ENCODE measurements around the gene ARRDC4.

ARRDC4 gene

DNA sequence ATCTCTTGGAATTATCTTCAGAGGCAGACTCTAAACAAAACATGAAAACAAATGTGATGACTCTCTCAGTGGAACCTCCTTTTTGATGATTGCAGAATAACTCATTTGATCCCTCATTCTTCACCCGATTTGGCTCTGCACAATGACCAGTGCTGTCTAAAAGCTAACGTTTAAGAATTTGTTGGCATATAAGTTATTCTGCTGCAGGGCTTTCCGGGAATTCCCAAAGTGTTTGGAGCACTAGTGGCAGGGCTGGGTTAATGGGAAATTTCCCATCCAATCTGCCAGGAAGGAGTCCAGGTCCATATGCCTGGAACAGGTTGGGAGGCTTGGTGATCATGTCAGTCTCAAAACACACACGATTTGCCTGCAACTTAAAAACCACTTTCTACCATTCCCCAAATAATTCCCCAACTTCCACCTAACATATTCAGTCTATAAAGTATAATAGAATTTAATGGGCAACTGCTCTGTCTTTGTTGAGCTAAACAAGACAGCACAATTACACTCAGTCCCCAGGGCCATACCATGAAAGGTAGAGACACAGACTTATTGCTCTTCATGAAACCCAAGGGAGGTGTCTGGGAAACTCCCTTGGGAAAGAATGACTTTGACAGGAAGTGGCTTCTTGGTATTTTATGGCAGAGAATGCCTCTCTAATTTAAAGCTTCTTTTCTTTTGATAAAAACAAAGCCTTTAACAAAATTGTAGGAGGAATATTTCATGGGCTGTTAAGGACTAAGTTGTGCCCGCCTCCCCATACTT, 38.0 kb downstream of the ARRDC4 start:
- DNase-seq (ENCODE audit: low read depth) = no peak

DNA sequence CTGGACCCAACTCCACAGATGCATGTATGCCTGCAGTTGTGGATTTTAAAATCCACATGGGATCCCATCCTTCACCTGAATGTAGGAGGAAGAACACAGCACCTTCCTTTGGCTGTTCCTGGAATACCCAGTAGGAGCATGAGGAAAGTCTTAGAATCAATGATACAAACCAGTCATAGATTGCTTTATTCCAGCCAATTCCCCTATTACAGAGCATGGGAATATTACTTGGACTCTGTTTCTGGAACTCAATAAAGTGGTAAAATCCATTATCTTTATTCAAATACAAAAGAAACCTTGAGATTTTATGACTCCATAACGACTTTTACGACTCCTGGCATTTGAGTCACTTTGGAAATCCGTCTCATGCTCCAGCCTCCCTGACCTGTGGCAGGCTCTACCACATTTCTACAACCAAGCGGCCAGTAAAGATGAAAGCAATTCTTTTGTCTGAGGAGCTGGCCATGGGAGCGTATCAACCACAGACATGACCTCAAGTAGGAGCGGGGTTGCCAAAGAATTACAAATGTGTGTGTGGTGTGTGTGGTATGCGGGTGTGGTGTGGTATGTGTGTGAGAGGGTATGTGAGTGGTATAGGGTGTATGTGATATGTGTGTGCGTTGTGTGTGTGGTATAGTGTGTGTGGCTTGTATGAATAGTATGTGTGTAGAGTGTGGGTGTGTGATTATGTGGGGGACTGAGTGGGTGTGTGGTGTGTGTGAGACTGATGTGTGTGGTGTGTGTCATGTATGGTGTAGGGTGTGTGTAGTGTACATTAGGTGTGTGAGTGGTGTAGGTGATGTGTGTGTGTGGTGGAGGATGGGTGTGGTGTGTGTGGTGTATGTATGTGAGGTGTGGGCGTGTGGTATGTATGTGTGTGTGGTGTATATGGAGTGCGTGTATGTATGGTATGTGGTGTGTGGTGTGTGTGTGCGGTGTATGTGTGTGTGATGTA, 40.0 kb downstream of the ARRDC4 start:
- DNase-seq (ENCODE audit: low read depth) = no peak

DNA sequence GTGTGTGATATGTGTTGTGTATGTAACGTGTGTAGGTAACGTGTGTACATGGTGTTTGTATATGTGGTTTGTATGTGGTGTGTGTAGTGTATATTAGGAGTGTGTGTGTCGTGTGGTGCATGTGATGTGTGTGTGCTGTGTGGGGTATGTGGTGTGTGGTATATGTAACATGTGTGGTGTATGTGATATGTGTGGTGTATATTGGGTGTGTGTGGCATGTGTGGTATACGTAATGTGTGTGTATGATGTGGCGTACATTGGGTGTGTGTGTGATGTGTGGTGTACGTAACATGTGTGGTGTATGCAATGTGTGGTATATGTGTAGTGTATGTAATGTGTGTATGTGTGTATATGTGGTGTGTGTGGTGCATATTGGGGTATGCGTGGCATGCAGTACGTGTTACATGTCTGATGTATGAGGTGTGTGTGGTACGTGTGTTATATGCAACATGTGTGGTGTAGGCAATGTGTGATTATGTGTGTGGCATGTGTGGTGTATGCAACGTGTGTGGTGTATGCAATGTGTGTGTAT, 41.2 kb downstream of the ARRDC4 start:
- DNase-seq (ENCODE audit: low read depth) = no peak

DNA sequence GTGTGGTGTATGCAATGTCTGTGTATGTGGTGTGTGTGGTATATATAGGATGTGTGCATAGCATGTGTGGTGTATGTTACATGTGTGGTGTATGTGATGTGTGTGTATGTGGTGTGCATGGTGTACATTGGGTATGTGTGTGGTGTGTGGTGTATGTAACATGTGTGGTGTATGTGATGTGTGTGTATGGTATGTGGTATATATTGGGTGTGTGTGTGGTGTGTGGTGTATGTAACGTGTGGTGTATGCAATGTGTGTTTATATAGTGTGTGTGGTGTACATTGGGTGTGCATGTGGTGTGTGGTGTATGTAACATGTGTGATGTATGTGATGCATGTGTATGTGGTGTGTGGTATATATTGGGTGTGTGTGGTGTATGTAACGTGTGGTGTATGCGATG, 41.9 kb downstream of the ARRDC4 start:
- no peak for DNase-seq (ENCODE audit: low read depth)

DNA sequence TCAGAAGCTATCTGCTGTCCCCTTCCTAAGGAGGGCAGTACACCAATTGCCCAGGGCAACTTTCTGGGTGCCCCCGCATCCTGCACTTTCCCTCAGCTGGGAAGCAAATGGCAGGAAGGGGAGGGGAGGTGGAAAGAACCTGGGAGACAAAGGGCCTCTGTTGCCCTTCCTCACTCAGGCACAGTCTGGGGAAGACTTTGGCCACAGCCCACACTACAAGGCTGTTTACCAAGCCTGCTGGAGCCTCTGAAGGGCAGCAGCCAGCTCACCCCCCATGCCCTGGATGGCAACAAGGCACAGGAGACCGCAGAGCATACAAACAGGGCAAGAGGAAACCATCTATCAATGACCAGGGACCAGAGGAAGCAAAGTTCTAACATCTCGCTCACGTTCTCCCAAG, 42.4 kb downstream of the ARRDC4 start:
- DNase-seq (ENCODE audit: low read depth) = no peak

DNA sequence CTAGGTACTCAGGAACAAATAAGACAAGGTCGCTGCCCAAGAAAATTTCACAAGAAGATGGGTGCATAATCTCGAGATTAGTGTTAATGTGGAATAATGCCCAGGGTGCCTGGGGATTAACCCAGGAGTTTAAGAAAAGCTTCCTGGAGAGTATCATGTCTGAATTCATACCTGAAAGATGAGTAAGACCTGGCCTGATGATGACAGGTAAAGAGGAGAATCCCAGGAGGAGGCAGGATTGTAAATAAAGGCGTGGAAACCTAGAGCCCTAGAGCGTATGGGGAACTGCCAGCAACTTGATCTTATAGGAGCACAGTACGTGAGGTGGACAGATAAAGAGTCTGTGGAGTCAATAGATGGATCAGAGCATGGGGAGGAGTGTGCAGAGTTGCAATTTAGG, 43.0 kb downstream of the ARRDC4 start:
- DNase-seq (ENCODE audit: low read depth) = no peak

DNA sequence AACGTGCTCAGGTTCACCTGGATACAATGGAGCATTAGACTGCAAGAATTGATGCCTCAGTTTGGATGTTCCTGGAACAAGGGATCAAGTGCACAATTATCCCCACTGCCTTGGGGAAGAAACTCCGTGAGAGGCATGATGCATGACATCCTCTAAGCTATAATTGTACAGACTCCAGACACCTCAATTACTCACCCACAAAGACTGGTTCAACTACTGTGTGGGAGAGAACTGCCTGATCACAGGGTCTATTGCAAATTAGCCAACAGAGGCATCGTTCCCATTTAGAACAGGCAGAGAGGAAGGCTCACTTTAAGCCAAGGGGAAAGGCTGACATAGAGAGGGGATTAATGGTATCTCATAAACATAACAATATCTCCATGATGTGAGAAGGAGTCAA, 43.5 kb downstream of the ARRDC4 start:
- DNase-seq (ENCODE audit: low read depth) = no peak

DNA sequence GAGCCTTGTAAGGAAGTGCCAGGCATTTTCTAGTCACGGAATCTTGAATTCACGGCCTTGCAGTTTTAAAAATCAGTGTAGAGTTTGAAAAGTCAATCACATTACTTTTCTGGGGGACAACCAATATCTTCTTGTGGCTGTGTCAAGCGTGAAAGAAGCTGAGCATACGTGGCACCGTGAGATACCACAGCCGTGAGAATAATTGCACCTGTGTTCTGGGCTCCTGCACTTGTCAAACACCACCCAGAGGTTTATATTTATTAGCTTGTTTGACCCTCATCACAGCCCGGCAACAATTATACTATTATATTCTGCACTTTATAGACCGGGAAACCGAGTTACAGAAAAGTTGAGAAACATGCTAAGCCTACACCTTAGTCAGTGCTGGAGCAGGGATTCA, 45.2 kb downstream of the ARRDC4 start:
- no peak for DNase-seq (ENCODE audit: low read depth)

DNA sequence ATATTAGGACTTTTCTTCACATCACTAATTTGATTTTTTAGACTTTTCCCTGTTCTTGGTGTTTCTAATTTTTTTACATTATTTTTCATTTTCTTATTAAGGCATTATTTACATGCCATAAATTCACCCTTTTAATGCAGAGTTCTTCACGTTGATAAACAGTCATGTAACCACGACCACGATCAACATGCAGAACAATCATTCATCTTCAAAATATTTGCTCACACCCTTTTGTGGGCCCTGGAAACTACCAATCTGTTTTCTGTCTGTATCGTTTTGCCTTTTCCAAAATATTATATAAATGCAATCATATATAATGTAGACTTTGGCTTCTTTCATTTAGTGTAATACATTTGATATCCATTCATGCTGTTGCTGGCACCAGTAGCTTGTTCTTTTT, 48.7 kb downstream of the ARRDC4 start:
- DNase-seq (ENCODE audit: low read depth) = no peak

DNA sequence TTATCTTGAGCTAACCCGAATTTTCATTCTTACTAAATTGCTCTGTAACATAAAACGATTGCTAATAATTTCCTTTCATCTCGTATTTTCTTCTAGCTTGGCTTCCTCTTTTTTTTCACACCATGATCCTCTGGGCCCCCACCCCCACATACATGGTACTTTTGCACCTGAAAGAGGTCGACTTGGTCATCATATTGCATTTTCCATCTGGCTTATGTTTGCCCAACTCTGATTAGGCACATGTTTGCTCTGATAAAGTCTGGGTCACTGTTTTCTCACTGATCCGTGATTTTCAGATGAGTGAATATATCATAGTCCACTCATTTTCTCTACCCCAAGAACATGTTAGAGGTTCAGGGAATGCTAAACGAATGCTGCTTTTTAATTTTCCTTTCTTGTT, 49.5 kb downstream of the ARRDC4 start:
- DNase-seq (ENCODE audit: low read depth) = no peak

DNA sequence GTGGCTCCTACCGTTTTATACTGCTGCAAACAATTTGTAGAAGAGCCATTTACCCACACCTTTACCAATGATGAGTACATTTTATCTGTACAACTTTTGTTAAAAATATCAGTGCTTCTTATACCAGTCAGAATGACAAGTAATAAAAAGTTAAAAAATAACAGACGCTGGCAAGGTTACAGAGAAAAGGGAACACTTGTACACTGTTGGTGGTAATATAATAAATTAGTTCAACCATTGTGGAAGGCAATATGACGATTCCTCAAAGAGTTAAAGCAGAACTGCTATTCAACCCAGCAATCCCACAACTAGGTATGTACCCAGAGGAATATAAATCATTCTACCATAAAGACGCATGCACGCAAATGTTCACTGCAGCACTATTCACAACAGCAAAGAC, 51.9 kb downstream of the ARRDC4 start:
- DNase-seq (ENCODE audit: low read depth) = no peak

DNA sequence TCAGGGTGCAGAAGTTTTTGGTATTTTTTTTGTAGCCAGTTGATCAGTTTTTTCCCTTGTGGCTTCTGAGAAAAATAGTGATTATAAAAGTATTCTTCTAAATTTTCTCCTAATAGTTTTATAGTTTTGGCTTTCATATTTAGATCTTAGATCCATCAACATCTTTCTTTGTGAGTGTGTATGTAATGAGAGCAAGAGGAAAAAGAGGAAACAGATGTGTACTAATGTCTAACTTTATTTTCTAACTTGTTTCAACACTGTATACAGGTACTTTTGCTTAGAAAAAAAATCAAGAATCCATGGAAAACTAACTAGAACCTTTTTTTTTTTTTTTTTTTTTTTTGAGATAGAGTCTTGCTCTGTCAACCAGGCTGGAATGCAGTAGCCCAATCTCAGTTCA, 53.1 kb downstream of the ARRDC4 start:
- DNase-seq (ENCODE audit: low read depth) = no peak

DNA sequence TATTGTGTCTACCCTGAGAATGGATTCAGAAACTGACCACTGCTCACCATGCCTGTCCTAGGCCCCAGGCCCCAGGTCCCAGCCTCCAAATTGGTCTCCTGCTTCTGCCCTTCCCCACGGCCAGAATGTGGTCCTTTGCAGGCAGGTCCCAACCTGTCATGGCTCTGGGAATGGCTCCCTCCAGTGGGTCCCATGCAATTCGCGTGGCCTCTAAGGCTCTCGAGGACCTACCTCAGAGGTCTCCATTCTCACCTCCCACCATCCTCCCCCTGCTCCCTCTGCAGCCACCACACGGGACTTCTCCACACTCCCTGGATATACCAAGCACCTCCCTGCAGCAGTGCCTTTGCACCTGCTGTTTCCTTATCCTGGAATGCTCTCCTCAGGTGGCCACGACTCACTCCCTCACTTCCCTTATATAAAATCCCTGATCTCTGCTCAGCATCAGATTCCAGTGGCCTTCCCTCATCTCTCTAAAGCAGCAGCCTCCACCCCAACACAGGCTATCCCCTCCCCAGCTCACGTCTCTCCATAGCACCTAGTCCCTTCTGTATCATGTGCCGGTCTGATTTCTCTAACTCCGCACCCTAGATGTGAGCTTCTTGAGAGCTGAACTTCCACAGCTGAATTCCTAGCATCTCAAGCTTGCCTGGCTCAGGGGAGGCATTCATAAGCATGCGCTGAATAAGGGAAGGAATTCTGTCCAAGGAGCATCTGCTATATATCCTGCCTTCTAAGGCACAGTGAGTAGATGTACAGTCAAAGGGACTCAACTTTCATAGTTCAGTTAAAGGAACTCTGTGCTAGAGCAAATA, 56.9 kb downstream of the ARRDC4 start:
- no peak for DNase-seq (ENCODE audit: low read depth)

DNA sequence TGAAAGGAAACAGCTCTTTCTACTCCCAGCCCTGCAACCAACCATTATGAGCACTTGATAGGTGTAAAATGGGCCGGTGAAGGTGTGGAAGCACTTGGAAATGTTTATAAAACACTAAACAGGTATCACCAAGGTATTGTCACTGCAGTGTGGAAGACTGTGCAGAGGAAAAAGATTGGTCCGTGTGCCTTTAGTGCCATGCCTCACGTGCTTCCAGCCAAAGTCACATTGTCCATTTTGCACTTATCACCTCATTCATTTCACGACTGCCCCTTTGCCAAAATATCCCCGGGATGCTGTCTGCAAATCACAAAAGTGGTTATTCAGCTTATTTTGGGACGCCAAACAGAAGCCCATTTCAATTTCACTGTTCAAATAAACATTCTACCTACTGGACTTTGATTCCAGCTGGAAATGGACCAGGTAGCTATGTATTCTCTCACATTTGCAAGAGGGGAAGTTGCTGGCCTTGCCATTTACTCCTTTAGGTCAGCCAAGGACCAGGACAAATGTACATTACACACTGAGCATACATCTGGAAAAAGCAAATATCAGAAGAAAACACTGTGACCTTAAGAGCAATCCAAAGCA, 58.4 kb downstream of the ARRDC4 start:
- no peak for DNase-seq (ENCODE audit: low read depth)
